22Rv1 (cell line): ENCODE results near the gene ZNF865.

ENCODE experiments used
- H3K27ac ChIP-seq: fragments of 450-650 bp; 2 replicates; pipeline ENCODE4 v1.5.1; 2017
- CTCF ChIP-seq: fragments of 450-650 bp; IDR thresholded peaks from 2 replicates; pipeline ENCODE4 v1.5.1; 2017; ENCODE audit warnings: mild to moderate bottlenecking
- ZFX ChIP-seq: fragments of 450-650 bp; IDR thresholded peaks from 2 replicates; pipeline ENCODE4 v1.6.1; 2017; ENCODE audit warnings: antibody characterized with exemption, borderline replicate concordance

The ZNF865 gene

DNA sequence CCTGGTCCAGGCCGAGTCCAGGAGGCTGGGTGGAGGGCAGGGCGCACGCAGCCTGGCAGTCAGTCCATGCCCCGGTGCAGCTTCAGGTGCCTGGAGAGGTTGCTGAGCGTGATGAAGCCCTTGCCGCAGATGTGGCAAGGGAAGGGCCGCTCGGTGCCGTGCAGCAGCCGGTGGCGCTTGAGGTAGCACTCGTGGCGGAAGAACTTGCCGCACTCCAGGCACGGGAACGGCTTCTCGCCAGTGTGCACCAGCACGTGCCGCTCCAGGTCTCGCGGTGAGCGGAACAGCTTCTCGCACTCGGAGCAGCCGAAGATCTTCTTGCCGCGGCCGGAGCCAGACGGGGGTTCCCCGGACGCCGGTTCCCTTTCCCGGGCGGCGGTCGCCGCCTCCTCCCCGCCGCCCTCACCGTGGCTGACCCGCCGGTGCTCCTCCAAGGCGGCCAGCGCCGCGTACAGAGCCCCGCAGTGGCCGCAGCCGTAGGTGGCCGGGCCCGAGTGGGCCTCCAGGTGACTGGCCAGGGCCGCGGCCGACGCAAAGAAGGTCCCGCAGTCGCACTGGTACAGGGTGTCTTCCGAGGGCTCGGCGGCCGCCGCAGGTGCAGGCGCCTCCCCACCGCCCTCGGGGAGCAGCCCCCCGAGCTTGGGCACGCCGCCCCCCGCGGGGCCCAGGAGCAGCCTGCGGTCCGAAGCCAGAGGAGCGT, 12.9 kb upstream of the ZNF865 start:
- no peak overlapping the region for H3K27ac ChIP-seq
- TF ChIP-seq CTCF (no peak), ZFX (no peak)

- TF ChIP-seq ZFX: no peak
- TF ChIP-seq CTCF: no peak
- no peak overlapping the region for H3K27ac ChIP-seq
Measured at GRCh38 chr19:55593096-55593772, 12.2 kb upstream of the ZNF865 start.

GRCh38 chr19:55594996-55595545, 10.4 kb upstream of the ZNF865 start:
- H3K27ac ChIP-seq: no peak overlapping the region
- no peak for TF ChIP-seq ZFX
- no peak for TF ChIP-seq CTCF

DNA sequence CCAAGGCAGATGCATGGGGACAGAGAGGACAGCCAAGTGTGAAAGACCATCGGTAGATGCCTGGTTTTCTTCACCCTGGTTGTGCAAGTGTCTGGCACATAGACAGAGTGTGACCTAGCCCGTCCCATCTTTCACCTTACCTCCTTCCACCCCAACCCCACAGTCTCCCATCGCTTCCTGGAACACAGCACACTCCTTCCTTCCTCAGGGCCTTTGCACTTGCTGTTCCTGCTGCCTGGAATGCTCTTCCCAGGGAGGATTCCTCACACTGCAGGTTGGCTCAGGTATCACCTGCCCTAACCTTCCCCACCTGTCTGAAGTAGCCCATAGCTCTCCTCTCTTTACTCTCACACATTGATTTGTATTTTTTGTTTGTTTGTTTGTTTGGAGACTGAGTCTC, 9.1 kb upstream of the ZNF865 start:
- TF ChIP-seq ZFX (no peak), CTCF (no peak)
- H3K27ac ChIP-seq: no peak overlapping the region

- no peak overlapping the region for H3K27ac ChIP-seq
- TF ChIP-seq ZFX (no peak), CTCF (no peak)
Measured at GRCh38 chr19:55597501-55597921, 7.9 kb upstream of the ZNF865 start.

- H3K27ac ChIP-seq: peak overlapping the region; percentile 98
- TF ChIP-seq ZFX (no peak), CTCF (no peak)
Measured at GRCh38 chr19:55598034-55598433, 7.4 kb upstream of the ZNF865 start.
